GM19238 (cell line): ENCODE data around the gene ABHD6.
"Not testable (repeated sequence)": the region's sequence is repeated elsewhere in the genome, so short reads cannot be mapped to it uniquely, and the experiment has no call there.

ENCODE experiments used
- DNase-seq: peaks from one replicate; pipeline ENCODE4 v3.0.0; 2011; ENCODE audit warnings: low spot score; ENCODE audit not compliant: insufficient read length

The ABHD6 gene

DNA sequence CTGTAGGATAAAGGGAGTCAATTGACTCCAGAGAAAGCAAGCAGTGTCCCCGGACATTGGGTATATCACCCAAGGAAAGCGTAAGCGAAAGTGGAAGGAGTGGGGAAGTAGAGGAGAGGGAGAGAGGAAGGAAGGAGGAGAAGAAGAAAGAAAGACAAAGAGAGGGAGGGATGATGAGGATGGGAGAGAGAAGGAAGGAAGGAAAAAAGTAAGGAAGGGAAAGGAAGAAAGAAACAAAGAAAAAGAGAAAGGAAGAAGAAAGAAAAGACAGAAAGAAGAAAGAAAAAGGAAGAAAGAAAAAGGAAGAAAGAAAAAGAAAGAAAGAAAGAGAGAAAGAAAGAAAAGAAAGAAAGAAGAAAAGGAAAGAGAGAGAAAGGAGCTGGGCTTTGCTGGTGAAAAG, 27.7 kb upstream of the ABHD6 start:
- DNase-seq = no peak

GRCh38 chr3:58210761-58211460, 26.7 kb upstream of the ABHD6 start, which contains the start of gene DNASE1L3:
DNASE1L3 (minus strand) TSS chr3:58210972; CDS start chr3:58210906, 66 bp downstream.
- no peak for DNase-seq

GRCh38 chr3:58214484-58215316, 22.9 kb upstream of the ABHD6 start:
- DNase-seq = peak; percentile 37

- no peak for DNase-seq
Observed at GRCh38 chr3:58215317-58216025, 22.1 kb upstream of the ABHD6 start.

- DNase-seq = no peak
Observed at GRCh38 chr3:58216496-58217195, 20.9 kb upstream of the ABHD6 start.

DNA sequence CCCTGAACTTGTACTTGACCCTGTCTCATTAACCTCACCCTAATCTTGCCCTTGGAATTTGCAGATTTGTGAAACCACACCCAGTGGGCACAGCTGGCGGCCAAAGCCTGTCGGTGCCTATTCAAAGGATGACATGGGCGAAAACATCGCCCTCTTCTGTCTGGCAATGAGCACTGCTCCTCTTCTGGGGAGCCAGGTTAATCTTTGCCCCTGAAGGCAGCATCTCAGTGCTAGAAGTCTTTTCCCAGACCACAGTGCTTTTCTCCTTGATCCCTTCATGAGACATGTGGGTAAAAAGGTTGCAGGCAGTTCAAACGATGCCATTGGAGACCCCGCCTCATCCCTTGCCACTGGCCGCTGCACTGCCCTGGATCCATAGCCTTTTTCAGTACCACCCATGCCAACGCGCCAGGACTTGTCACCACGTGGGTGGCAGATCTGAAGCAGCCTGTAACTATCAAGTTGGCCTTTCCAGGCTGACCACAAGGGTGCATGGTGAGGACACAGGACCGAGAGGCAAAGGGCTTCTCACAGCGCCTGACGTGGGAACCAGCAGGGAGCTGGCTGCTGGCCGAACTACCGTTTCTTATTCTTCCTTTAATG, 20.3 kb upstream of the ABHD6 start:
- DNase-seq = no peak

DNA sequence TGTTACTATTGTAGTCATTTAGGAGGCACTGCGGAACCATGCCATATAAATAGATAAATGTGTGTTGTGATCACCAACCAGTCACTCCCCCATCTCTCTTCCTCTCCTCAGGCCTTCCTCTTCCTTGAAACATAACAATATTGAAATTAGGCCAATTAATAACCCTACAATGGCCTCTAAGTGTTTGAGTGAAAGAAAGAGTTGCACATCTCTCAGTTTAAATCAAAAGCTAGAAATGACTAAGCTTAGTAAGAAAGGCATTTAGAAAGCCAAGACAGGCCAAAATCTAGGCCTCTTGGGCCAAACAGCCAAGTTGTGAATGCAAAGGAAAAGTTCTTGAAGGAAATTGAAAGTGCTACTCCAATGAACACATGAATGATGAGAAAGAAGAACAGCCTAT, 18.7 kb upstream of the ABHD6 start:
- no peak for DNase-seq

DNA sequence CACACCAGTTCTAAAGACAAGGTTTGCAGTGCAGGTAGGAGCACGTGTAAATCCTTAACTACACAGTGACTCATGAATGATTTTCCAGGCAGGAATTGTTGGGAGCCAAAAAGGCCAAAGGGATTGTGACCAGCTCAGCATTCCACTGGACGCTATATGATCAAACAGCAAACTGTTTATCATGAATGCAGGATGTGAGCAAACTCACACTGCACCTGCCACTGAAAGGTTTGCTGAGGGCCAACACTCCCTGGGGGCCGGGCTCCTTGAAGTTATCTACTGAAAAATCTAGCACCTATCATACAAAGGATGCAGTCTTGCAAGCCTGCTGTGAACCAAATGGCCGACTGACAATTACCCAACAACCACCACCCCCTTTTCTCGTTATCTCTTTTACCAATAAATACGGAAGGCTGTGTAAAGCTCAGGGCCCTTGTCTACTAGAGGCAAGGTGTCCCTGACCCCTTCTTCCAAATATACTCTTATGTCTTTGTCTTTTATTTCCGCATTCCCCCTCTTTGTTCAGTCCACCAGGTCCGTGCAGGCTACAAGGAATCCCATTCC, 15.3 kb upstream of the ABHD6 start:
- DNase-seq = no peak

DNA sequence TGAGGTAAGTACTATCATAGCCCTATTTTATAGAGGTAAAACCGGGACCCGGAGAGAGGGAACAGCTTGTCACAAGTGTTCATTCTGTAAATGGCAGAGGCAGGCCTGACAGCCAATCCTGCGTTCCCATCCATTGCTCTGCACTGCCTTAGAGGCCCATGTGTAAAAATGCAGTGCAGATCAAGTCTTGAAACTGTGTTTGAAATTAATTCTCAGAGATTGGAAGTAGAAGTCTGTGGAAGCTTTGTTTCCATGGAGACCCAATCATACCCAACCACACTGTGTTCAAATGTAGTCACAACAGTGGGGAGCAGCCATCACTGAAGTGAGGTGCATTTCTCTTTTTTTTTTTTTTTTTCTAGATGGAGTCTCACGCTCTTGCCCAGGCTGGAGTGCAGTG, 13.7 kb upstream of the ABHD6 start:
- DNase-seq = no peak

DNA sequence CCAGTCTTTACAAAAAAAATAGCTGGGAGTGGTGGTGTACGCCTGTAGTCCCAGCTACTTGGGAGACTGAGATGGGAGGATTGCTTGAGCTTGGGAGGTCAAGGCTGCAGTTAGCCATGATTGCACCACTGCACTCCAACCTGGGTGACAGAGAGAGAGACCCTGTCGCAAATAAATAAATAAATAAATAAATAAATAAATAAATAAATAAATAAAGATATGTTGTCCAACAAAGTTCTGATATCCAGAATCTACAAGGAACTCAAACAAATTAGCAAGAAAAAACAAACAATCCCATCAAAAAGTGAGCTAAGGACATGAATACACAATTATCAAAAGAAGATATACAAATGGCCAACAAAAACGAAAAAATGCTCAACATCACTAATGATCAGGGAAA, 9.7 kb upstream of the ABHD6 start:
- DNase-seq = not testable (repeated sequence)

GRCh38 chr3:58230876-58231552, 6.6 kb upstream of the ABHD6 start:
- DNase-seq = no peak

DNA sequence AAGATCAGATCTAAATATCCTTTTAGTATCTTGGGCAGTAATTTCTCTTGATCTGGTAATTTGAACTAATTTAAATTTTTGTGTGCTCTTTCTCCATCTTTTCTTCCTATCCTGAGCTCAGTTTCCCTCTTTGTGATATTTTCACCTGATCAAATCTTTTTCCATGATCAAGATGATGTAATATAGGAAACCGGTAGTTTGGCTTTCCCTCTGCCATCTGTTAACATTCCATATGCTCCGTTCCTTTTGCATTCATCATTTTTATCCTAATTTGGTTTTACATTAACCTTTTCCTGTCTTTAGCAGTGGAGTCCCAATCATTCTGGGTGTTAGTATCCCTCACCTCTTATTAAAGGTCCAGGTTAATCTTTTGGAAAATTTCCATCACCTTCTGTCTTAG, 5.9 kb upstream of the ABHD6 start:
- DNase-seq = no peak

DNA sequence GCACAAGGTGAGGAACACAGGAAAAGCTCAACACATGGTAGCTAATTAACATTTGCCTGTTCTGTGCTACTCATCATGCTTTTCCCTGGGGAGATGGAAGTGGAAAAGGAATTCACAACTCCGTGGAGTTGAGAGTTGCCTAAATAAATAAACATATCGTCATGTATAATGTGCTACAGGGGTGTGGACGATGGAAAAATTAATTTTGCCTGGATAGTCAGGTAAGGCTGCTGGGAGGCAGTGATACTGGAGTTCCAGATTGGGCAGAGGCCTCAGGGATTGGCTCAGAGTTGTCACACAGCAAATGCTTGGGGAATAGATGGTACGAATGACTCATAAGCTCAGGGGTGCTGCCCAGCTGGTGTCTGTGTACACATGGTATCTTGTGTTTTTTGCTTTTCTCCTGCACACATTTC, 3.1 kb upstream of the ABHD6 start:
- no peak for DNase-seq

GRCh38 chr3:58235970-58236369, 1.6 kb upstream of the ABHD6 start:
- DNase-seq = no peak

- DNase-seq = no peak
Observed at GRCh38 chr3:58236527-58237237, 910 bp upstream of the ABHD6 start.

- DNase-seq = peak; percentile 51
Observed at GRCh38 chr3:58237941-58238681, 519 bp downstream of the ABHD6 start.

- no peak for DNase-seq
Observed at GRCh38 chr3:58238830-58239229, 1.2 kb downstream of the ABHD6 start.

DNA sequence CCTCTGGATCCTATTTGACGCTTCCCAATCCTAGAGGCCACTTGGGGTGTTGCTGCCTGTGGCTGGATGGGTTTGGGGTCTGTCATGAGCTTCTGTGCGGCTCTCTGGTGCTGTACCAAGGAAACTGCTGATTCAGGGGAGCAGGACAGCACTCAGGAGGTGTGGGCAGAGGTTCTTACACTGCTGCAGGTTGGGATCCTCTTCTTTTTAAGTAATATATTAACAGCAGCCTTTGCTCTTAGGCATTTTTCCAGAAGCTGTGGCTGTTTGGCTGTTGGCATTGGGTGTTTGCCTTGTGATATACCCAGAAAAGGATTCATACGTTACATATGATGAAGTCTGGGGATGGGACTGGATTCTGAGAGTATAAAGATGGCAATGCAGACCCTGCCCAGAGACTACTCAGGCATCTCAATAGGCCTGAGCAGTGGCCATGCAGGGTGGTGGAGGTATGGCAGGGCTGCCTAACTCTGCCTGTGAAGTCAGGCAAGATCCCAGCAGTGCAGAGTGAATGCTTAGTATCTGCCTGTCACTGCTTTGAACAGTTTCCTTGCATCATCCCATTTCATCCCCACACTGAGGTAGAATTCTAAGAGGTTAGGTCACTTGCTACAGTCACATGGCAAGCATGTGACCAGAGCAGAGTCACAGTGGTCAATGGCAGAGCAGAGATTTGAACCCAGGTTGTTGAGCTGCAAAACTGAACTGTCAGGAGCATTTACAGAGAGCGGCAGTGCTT, 3.9 kb downstream of the ABHD6 start:
- DNase-seq = no peak
